Urinary bladder (tissue), 4 donors: ENCODE measurements around the gene SYT6. TPM values are rescaled to one million over a fixed set of nuclear protein-coding genes. Genes with fewer than 3 reads are reported as not detected.
"Not testable (repeated sequence)": the region's sequence is repeated elsewhere in the genome, so short reads cannot be mapped to it uniquely, and the experiment has no call there.

Experiments
- DNase-seq: peaks from one replicate; pipeline ENCODE4 v3.0.0-alpha.2; 2015; ENCODE audit errors: extremely low spot score
- H3K27ac ChIP-seq: one replicate; pipeline ENCODE4 v1.5.1; 2013; ENCODE audit warnings: low read depth, mild to moderate bottlenecking, moderate library complexity
- H3K36me3 ChIP-seq: one replicate; pipeline ENCODE4 v1.6.1; 2013; ENCODE audit warnings: mild to moderate bottlenecking, moderate library complexity; ENCODE audit not compliant: insufficient read depth
- H3K4me1 ChIP-seq: one replicate; pipeline ENCODE4 v1.6.1; 2013; ENCODE audit warnings: mild to moderate bottlenecking, moderate library complexity; ENCODE audit not compliant: insufficient read depth
- H3K4me3 ChIP-seq: one replicate; pipeline ENCODE4 v1.5.1; 2013; ENCODE audit warnings: low read depth, low read length
- WGBS: extraction: QIAGEN DNeasy Blood & Tissue Kit; methylation state at CpG from one replicate; pipeline ENCODE4 v1.1.7; 2013; 5-methylcytosine and 5-hydroxymethylcytosine counted together
- polyA plus RNA-seq: library from polyadenylated mRNA; stranded (reverse); fragments of 200-250 nt; gene quantifications from one replicate; pipeline ENCODE4 v1.2.3, GENCODE V29; 2013
- total RNA-seq: library from RNA; depleted of rRNA; stranded (reverse); fragments of >200 nt; gene quantifications from one replicate; pipeline ENCODE4 v1.2.3, GENCODE V29; 2014
- donor health status: healthy with polysubstance abuse.
- donor health status: healthy.

The SYT6 gene
- total and polyA plus RNA-seq, 2 donors: 0.14 to 0.37 TPM

DNA sequence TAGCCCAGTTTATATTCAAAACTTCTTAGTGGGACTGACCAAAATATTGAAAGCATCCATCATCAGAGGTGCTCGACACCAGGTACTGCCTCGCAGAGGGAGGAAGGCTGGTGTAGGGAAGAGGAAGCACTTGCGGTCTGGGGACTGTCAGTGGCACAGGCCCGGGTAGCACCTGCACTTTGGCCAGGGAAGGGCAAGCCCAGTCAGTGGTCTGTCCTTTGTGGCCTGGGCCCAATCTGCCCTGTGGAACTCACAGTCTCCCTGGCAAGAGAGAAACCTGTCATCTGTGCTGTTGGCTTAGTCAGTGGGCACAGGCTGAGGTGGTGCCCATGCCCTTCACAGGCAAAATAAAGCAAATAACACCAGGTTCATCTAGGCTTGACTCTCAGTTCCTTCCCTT lies 77.4 kb downstream of the SYT6 start:
- Histone ChIP-seq H3K4me1 (no peaks in the 10 kb centered on the region), H3K36me3 (no peaks in the 10 kb centered on the region), H3K27ac (no peak overlapping the region), H3K4me3 (no peak overlapping the region)
- 81% methylated on average over 4 of the region's 4 CpGs for WGBS
- DNase-seq: no peak

DNA sequence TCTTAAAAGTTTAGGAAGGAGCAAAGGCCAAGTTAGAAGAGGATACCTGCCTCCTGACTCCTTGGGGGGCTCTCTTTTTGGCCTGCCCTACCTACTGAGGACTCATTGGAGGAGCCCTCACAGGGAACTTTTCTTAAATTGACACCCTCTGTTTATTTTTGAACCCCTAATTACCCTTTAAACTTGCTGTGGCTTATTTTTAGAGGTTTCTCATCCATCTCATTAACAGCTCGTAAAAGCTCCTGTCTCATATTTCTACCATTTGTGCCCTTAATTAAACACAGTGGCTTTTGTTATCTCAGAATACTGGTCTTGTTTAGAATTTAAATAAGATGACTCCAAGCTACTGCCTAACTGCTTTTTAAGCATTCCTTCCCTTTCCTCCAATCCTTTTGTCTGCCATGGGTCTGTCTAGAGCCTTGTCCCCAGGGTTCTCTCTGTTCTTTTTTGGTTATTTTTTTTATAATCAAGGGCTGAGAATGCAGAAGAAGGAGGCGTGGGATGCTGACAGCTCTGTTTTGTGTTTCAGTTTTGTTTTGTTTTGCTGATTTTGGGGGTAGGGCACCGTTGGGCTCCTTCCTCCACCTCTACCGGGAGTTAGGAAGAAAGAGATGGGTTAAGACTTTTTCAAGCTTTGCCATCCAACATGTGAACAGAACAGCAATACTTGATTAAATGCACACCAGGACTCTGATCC lies 78.0 kb downstream of the SYT6 start:
- WGBS: 61% methylated on average over 4 of the region's 4 CpGs
- Histone ChIP-seq H3K27ac (no peak overlapping the region), H3K36me3 (no peaks in the 10 kb centered on the region), H3K4me1 (no peaks in the 10 kb centered on the region), H3K4me3 (no peak overlapping the region)
- no peak for DNase-seq

- no peak for DNase-seq
- Histone ChIP-seq H3K4me3 (no peak overlapping the region), H3K36me3 (no peaks in the 10 kb centered on the region), H3K27ac (no peak overlapping the region), H3K4me1 (no peaks in the 10 kb centered on the region)
- WGBS: 93% methylated on average over 2 of the region's 2 CpGs
Measured at GRCh38 chr1:114075105-114075504, 78.6 kb downstream of the SYT6 start.

GRCh38 chr1:114072246-114072645 lies 81.4 kb downstream of the SYT6 start:
- no peak overlapping the region for H3K27ac ChIP-seq
- no peaks in the 10 kb centered on the region for H3K4me1 ChIP-seq
- no peak overlapping the region for H3K4me3 ChIP-seq
- no peak for DNase-seq
- H3K36me3 ChIP-seq: no peaks in the 10 kb centered on the region

- not testable (repeated sequence) for H3K36me3 ChIP-seq, H3K27ac ChIP-seq, DNase-seq, H3K4me1 ChIP-seq, H3K4me3 ChIP-seq
Measured at GRCh38 chr1:114069762-114070161, 83.9 kb downstream of the SYT6 start.

DNA sequence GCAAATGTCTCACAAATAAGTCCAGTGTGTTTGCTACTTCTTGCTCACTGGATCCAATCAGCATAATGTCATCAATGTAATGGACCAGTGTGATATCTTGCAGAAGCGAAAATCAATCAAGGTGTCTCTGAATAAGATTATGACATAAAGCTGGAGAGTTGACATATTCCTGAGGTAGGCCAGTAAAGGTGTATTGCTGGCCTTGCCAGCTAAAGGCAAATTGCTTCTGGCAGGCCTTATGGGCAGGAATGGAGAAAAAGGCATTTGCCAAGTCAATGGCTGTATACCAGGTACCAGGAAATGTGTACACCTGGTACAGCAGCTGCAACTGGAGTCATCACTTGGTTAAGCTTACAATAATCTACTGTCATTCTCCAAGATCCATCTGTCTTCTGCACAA lies 85.0 kb downstream of the SYT6 start:
- 97% methylated on average over 1 of the region's 1 CpG for WGBS
- not testable (repeated sequence) for H3K4me3 ChIP-seq, H3K27ac ChIP-seq, DNase-seq, H3K4me1 ChIP-seq, H3K36me3 ChIP-seq

DNA sequence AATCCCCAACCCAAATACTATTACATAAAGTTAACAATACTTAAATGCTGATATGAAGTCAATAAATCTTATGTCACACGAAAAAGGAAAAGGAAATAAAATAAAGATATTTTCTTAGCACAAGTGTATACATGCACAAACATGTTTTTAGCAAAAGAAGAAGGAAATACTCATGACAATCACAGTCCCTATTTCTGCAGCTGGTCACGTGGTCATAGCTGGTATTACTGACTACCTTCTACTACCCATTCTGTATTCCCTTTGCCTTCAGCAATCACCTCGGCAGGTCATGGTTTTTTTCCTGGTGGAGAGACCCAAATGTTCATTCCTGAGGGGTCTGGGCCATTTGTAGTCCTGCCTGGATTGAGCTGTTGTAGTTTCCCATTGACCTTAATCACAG lies 88.0 kb downstream of the SYT6 start:
- H3K4me3 ChIP-seq, H3K27ac ChIP-seq, H3K4me1 ChIP-seq, H3K36me3 ChIP-seq, DNase-seq: not testable (repeated sequence)
- 77% methylated on average over 3 of the region's 3 CpGs for WGBS

GRCh38 chr1:114063544-114063943 lies 90.1 kb downstream of the SYT6 start:
- DNase-seq: no peak
- no peaks in the 10 kb centered on the region for H3K36me3 ChIP-seq
- no peaks in the 10 kb centered on the region for H3K4me1 ChIP-seq
- no peak overlapping the region for H3K27ac ChIP-seq
- no peak overlapping the region for H3K4me3 ChIP-seq

DNA sequence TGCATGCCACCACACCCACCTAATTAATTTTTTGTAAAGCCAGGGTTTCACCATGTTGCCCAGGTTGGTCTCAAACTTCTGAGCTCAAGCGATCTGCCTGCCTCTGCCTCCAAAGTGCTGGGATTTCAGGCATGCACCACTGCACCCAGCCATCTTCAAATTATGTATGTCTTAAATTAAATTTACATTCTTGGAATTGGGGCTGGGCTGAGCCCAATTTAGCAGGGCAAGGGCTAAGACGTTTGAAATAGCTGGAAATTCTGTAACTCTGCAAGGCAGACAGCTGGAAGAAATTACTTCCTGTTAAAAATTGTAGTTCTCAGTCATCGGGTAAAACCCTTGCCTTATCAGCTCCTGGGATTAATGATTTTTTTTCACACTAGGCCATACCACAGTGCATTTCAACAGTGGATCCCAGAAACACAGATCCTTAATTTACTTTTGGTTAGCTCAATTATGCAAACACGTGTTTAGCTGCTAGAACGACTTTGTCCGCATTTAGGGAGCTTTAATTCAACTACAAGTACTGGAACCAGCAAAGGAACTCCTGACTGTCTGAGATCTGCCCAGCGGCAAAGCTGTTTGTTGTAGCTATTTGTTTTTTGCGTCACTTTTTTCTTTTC lies 91.1 kb downstream of the SYT6 start:
- WGBS: 49% methylated on average over 8 of the region's 8 CpGs
- no peaks in the 10 kb centered on the region for H3K4me1 ChIP-seq
- H3K36me3 ChIP-seq: no peaks in the 10 kb centered on the region
- DNase-seq: no peak
- H3K27ac ChIP-seq: no peak overlapping the region
- H3K4me3 ChIP-seq: no peak overlapping the region

DNA sequence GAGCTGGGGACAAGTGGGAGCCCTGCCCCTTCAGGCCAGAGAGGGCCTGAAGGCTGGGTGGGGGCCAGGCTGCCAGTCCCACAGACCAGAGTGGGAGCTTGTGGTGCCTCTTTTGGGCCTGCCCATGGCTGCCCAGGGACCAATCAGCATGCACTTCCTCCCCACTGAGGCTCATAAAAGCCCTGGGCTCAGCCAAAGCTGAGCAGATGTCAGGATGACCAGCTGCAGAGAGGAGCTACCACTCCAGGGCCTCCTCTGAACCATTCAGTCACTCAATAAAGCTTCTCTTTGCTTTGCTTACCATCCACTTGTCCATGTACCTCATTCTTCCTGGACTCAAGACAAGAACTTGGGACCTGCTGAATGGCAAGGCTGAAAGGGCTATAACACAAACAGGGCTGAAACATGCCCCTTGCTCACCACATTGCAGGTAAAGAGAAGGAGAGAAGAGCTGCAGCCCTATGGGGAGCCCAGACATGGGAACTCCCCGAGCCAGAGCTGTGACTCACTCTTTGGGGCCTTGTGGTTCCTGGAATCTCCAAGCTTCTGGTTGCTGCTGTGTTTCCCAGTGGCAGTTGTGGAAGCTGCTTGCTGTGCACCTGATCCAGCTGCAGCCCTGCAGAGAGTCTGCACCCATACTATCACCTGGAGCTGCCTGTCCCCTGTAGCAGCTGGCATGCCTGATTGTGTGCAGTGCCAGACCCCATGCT lies 92.4 kb downstream of the SYT6 start:
- 75% methylated on average over 1 of the region's 1 CpG for WGBS
- no peaks in the 10 kb centered on the region for H3K4me1 ChIP-seq
- H3K27ac ChIP-seq: no peak overlapping the region
- H3K4me3 ChIP-seq: no peak overlapping the region
- no peaks in the 10 kb centered on the region for H3K36me3 ChIP-seq
- DNase-seq: no peak

- 33% methylated on average over 6 of the region's 6 CpGs for WGBS
- not testable (repeated sequence) for DNase-seq, H3K4me1 ChIP-seq
Measured at GRCh38 chr1:114058236-114058635, 95.4 kb downstream of the SYT6 start.

DNA sequence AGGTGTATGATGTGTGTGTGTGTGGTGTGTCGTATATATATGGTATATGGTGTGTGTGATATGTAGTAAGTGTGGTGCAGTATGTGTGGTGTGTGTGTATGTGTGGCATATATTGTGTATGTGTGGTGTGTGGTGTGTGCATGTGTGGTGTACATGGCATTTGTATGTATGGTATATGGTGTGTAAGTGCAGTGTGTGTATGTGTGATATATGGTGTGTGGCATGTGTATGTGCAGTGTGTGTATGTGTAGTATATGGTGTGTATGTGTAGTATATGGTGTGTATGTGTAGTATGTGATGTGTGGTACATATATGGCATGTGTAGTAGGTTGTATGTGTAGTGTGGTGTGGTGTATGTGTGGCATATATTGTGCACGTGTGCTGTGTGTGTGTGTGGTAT lies 99.5 kb downstream of the SYT6 start:
- Histone ChIP-seq H3K36me3 (no peaks in the 10 kb centered on the region), H3K4me3 (no peak overlapping the region), H3K27ac (no peak overlapping the region), H3K4me1 (no peaks in the 10 kb centered on the region)
- no peak for DNase-seq
- 93% methylated on average over 2 of the region's 2 CpGs for WGBS

More at GRCh38 chr1:114058236-114058635, 95.4 kb downstream of the SYT6 start:
- H3K27ac ChIP-seq, H3K36me3 ChIP-seq, H3K4me3 ChIP-seq: not testable (repeated sequence)

- H3K27ac ChIP-seq: no peak overlapping the region
- no peak for DNase-seq
- H3K4me1 ChIP-seq: no peaks in the 10 kb centered on the region
- 85% methylated on average over 1 of the region's 1 CpG for WGBS
- no peaks in the 10 kb centered on the region for H3K36me3 ChIP-seq
- no peak overlapping the region for H3K4me3 ChIP-seq
Measured at GRCh38 chr1:114048232-114048631, 105.4 kb downstream of the SYT6 start.

DNA sequence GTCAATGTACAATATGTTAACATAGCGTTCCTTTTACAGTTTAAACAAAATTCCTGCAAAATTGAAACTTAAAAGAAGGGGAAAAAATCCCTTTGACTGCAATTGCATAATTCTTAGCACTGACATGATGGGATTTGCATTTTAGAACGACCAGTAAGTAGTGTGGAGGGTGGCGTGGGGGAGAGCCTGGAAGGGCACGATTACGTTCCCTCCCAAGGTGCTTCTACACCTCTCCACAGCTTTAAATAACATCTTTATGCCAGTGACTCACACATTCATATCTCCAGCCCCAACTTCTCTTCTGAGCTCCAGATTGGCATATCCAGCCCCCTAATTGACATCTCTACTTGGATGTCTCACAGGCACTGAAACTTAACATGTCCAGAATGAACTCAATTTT lies 110.1 kb downstream of the SYT6 start:
- DNase-seq: no peak
- Histone ChIP-seq H3K4me1 (no peaks in the 10 kb centered on the region), H3K27ac (no peak overlapping the region), H3K36me3 (no peaks in the 10 kb centered on the region), H3K4me3 (no peak overlapping the region)
- 55% methylated on average over 5 of the region's 5 CpGs for WGBS
